ENCODE results near the gene OSTF1.

OSTF1 gene

GRCh38 chr9:75051285-75051684, 37.0 kb upstream of the OSTF1 start:
- TF ChIP-seq CTCF (IDR thresholded peaks at IDR 0.05; ENCODE audit: low read depth, low read length): no peak

GRCh38 chr9:75053869-75054268, 34.4 kb upstream of the OSTF1 start:
- no peak for TF ChIP-seq CTCF (IDR thresholded peaks at IDR 0.05; ENCODE audit: low read depth, low read length)
- no peak for DNase-seq (ENCODE audit: low read depth in 2 of 2)
- no peak overlapping the region for H3K4me3 ChIP-seq (replicated peaks in 1 of 2; ENCODE audit: low read depth in 2 of 2, low read length in 2 of 2)

More at GRCh38 chr9:75051285-75051684, 37.0 kb upstream of the OSTF1 start:
- no peak for DNase-seq (ENCODE audit: low read depth in 2 of 2)
- no peak overlapping the region for H3K4me3 ChIP-seq (replicated peaks in 1 of 2; ENCODE audit: low read depth in 2 of 2, low read length in 2 of 2)

GRCh38 chr9:75054368-75055001, 33.8 kb upstream of the OSTF1 start:
- no peak for TF ChIP-seq CTCF (IDR thresholded peaks at IDR 0.05; ENCODE audit: low read depth, low read length)

GRCh38 chr9:75061169-75061568, 27.1 kb upstream of the OSTF1 start:
- H3K4me3 ChIP-seq (replicated peaks in 1 of 2; ENCODE audit: low read depth in 2 of 2, low read length in 2 of 2): no peak overlapping the region
- DNase-seq (ENCODE audit: low read depth in 2 of 2): no peak
- no peak for TF ChIP-seq CTCF (IDR thresholded peaks at IDR 0.05; ENCODE audit: low read depth, low read length)

More at GRCh38 chr9:75054368-75055001, 33.8 kb upstream of the OSTF1 start:
- no peak overlapping the region for H3K4me3 ChIP-seq (replicated peaks in 1 of 2; ENCODE audit: low read depth in 2 of 2, low read length in 2 of 2)
- DNase-seq (ENCODE audit: low read depth in 2 of 2): peak; percentile 14 to 56

- no peak overlapping the region for H3K4me3 ChIP-seq (replicated peaks in 1 of 2; ENCODE audit: low read depth in 2 of 2, low read length in 2 of 2)
- no peak for TF ChIP-seq CTCF (IDR thresholded peaks at IDR 0.05; ENCODE audit: low read depth, low read length)
- DNase-seq (ENCODE audit: low read depth in 2 of 2): peak in 1 of 2 donors; percentile 32
These were observed 24.6 kb upstream of the OSTF1 start for GRCh38 chr9:75063556-75064305.

GRCh38 chr9:75064307-75065025, 23.8 kb upstream of the OSTF1 start:
- no peak overlapping the region for H3K4me3 ChIP-seq (replicated peaks in 1 of 2; ENCODE audit: low read depth in 2 of 2, low read length in 2 of 2)
- DNase-seq (ENCODE audit: low read depth in 2 of 2): peak; percentile 53 to 57
- no peak for TF ChIP-seq CTCF (IDR thresholded peaks at IDR 0.05; ENCODE audit: low read depth, low read length)

Measured in cardiac fibroblast (primary cell).